ENCODE results near the gene MRPL23. TPM values are rescaled to one million over a fixed set of nuclear protein-coding genes. Genes with fewer than 3 reads are reported as not detected.

MRPL23 gene
- total RNA-seq, 3 donors from 2014 or later: 109 to 171 (median 112) TPM

GRCh38 chr11:1920128-1920908 lies 26.8 kb upstream of the MRPL23 start:
- Histone ChIP-seq H3K9me3 (no peaks in the 10 kb centered on the region), H3K27me3 (no peaks in the 10 kb centered on the region), H3K4me1 (no peaks in the 10 kb centered on the region), H3K27ac (peak overlapping the region; percentile 41 to 93), H3K4me3 (no peak overlapping the region), H3K36me3 (no peaks in the 10 kb centered on the region)
- TF ChIP-seq POLR2A (IDR thresholded peaks at IDR 0.05) (no peak), POLR2AphosphoS5 (IDR thresholded peaks at IDR 0.05) (no peak), CTCF (IDR thresholded peaks at IDR 0.05) (no peak)
- no peak for DNase-seq (ENCODE audit: low spot score in 2 of 2)
- intact Hi-C loops (cut with DNase I; ENCODE audit: low total_unique reads): no loop called here

GRCh38 chr11:1920909-1921573 lies 26.1 kb upstream of the MRPL23 start:
- H3K36me3 ChIP-seq: no peaks in the 10 kb centered on the region
- TF ChIP-seq POLR2AphosphoS5 (IDR thresholded peaks at IDR 0.05) (no peak), CTCF (IDR thresholded peaks at IDR 0.05) (no peak), POLR2A (IDR thresholded peaks at IDR 0.05) (no peak)
- no peaks in the 10 kb centered on the region for H3K27me3 ChIP-seq
- H3K27ac ChIP-seq: peak overlapping the region; percentile 41 to 93
- DNase-seq (ENCODE audit: low spot score in 2 of 2): no peak
- intact Hi-C loops (cut with DNase I; ENCODE audit: low total_unique reads): no loop called here
- no peaks in the 10 kb centered on the region for H3K4me1 ChIP-seq
- H3K4me3 ChIP-seq: no peak overlapping the region
- H3K9me3 ChIP-seq: no peaks in the 10 kb centered on the region

GRCh38 chr11:1921574-1922141 lies 25.5 kb upstream of the MRPL23 start:
- Histone ChIP-seq H3K27me3 (no peaks in the 10 kb centered on the region), H3K9me3 (no peaks in the 10 kb centered on the region), H3K4me1 (no peaks in the 10 kb centered on the region), H3K4me3 (no peak overlapping the region), H3K36me3 (no peaks in the 10 kb centered on the region), H3K27ac (peak overlapping the region; percentile 41 to 93)
- TF ChIP-seq POLR2A (IDR thresholded peaks at IDR 0.05) (no peak), CTCF (IDR thresholded peaks at IDR 0.05) (no peak), POLR2AphosphoS5 (IDR thresholded peaks at IDR 0.05) (no peak)
- no peak for DNase-seq (ENCODE audit: low spot score in 2 of 2)
- intact Hi-C loops (cut with DNase I; ENCODE audit: low total_unique reads): no loop called here

GRCh38 chr11:1922481-1923081 lies 24.6 kb upstream of the MRPL23 start:
- TF ChIP-seq POLR2A (IDR thresholded peaks at IDR 0.05): no peak
- TF ChIP-seq CTCF (IDR thresholded peaks at IDR 0.05): no peak
- TF ChIP-seq POLR2AphosphoS5 (IDR thresholded peaks at IDR 0.05): no peak
- Histone ChIP-seq H3K4me3 (no peak overlapping the region), H3K9me3 (no peaks in the 10 kb centered on the region), H3K27me3 (no peaks in the 10 kb centered on the region), H3K36me3 (no peaks in the 10 kb centered on the region), H3K4me1 (no peaks in the 10 kb centered on the region), H3K27ac (peak overlapping the region; percentile 41 to 93)
- intact Hi-C loops (cut with DNase I; ENCODE audit: low total_unique reads): no loop called here
- DNase-seq (ENCODE audit: low spot score in 2 of 2): no peak
